GM21367 (cell line): Measurements from ENCODE around the gene TENM3.

Source experiments
- ATAC-seq: cut with Tn5 transposase; IDR thresholded peaks from one replicate; pipeline ENCODE4 v1.9.1; 2021; ENCODE audit not compliant: unreplicated experiment

The TENM3 gene

GRCh38 chr4:182705389-182705788 lies 462.2 kb downstream of the TENM3 start:
- no peak for ATAC-seq

DNA sequence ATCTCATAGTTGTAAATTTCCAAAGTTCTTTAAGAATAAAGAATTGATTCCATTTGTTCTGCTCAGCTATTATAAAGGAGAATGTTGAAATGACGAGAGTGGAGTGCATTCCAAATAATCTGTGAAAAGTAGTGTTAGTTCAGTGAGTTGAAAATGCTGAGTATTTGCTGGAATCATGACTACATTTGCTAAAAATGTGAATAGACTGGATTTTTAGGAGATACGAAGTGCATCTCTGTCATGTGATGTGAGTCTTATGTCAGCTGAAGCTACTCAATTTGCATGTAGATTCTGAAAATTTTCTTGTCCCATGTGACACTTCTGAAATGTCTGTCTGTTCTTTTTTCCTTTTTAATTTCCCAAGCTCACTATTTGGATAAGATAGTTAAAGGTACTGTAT lies 468.0 kb downstream of the TENM3 start:
- ATAC-seq = no peak

- no peak for ATAC-seq
Measured at GRCh38 chr4:182715548-182715947, 472.3 kb downstream of the TENM3 start.

DNA sequence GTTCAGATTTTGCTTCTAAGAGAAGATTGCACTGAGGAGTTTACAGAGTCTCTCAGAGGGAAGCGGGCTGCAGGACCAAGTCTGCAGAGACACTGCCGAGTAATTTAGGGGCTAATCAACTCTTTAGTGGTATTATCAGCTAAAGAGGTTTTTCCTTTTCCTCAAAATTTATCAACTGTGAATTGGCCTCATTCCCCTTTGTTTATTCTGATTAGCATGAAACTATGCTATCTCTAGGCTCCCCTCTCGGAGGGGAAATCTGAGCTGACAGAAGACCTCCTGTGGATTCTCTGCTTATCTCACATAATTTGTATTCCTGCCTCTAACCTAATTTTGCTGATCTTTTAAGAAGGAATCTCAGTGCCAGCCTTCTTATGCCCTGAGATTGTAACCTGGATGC lies 473.0 kb downstream of the TENM3 start:
- ATAC-seq = no peak

- no peak for ATAC-seq
Measured at GRCh38 chr4:182717788-182718583, 474.8 kb downstream of the TENM3 start.

GRCh38 chr4:182724414-182724813 lies 481.2 kb downstream of the TENM3 start:
- no peak for ATAC-seq

GRCh38 chr4:182729516-182729915 lies 486.3 kb downstream of the TENM3 start:
- ATAC-seq = no peak

GRCh38 chr4:182730791-182731190 lies 487.6 kb downstream of the TENM3 start:
- ATAC-seq = no peak

GRCh38 chr4:182736207-182736606 lies 493.0 kb downstream of the TENM3 start:
- no peak for ATAC-seq

GRCh38 chr4:182738283-182739047 lies 495.3 kb downstream of the TENM3 start:
- no peak for ATAC-seq

GRCh38 chr4:182740256-182740655 lies 497.1 kb downstream of the TENM3 start:
- no peak for ATAC-seq

DNA sequence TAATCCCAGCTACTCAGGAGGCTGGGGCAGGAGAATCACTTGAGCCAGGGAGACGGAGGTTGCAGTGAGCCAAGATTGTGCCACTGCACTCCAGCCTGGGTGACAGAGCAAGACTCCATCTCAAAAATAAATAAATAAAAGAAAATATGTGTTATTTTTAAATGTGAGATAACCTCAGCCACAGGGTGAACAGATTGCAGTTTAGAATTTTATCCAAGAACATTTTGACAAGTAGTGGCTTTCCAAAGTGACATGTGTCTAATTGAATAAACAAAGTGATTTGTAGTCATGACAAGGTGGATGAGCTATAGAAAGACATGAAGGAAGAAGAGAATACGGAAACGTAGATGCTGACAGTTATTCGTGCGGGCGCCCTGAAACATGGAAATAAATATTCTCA lies 497.9 kb downstream of the TENM3 start:
- no peak for ATAC-seq

DNA sequence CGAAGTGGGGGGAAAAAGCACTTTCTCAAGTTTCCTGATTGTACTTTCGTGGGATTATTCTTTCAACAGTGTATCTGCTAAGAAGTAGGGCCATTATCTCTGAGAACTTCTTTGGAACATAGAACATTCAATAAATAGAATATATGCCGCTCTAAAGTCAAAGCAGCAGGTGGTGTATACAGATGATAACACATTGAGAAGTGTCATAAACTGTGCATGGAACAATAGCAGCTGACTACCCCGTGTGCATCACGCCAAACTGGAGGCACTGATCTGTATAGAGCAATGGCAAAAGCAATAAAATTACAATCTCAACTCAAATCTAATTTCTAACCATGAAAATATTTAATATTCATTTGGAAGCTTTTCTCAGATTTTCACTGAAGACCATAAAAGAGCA lies 498.7 kb downstream of the TENM3 start:
- no peak for ATAC-seq

DNA sequence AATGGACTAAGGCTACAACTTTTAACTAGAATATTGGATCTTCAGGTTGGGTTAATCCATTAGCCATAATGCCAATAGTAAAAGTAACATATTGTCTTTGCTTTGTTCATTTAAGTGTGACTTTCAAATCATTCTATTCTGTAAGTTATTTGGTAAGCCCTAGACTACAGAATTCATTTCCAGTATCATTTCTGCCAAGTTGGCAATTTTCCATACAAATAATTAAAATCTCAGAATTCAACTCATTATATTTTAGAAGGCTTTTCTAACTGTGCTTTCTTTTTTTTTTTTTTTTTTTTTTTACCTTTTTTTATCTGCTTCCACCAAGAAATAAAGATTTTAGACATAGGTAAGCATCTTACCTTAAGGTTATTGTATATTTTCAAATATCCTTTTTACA lies 500.6 kb downstream of the TENM3 start:
- ATAC-seq = no peak

- ATAC-seq = no peak
Measured at GRCh38 chr4:182745237-182745636, 502.0 kb downstream of the TENM3 start.

DNA sequence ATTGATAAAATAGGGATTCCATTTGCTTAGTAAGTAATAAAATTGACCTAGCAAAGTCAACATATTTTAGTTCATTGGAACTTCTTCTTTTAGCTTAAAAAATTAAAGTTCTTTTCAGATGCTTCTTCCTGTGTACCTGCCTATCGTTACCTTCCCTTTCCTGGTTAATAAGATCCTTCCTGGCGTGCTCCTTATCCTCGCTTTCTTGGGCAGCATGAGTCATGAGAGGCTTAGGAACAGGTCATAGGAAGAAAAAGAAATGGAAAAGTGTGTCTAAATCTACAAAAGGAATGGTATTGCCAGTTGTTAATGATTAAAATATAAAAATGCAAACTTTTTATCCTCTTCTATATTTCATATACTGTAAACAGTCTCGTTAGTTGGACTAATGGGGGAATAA lies 503.7 kb downstream of the TENM3 start:
- no peak for ATAC-seq

DNA sequence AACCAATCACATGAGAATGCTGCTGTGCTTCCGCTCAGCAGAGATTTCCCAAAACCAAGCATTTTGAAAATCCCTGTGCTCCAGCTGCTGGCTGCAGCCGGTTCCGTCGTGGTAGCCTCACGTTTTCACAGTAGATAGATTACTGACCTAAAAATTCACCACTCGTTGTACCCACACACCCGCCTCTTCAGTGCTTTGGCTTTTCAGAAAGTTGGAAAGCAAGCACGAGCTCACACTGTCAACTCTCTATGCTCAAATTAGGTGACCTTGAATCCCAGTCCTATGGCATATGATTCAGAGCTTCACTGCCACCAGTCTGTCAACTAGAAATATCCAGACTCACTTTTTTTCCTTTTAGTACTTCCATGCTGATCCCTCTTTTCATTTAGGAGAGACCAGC lies 505.1 kb downstream of the TENM3 start:
- no peak for ATAC-seq

DNA sequence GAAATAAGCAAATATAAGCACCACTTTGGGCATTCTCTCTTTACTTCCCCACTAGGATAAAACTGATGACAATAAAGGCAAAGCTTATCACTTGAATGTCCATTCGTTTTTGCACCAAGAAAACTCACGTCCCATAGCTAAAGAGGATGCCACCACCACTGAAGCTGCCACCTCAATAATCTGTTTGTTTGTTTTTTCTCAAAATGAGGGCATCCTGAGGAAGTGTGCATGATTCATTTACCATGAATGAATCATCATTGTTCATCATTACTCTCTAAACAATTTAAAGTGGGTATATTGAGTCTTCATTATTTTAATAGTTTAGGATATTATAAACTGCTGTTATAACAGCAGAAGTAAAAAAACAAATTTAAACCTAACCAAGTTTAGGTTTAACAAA lies 505.7 kb downstream of the TENM3 start:
- ATAC-seq = no peak

DNA sequence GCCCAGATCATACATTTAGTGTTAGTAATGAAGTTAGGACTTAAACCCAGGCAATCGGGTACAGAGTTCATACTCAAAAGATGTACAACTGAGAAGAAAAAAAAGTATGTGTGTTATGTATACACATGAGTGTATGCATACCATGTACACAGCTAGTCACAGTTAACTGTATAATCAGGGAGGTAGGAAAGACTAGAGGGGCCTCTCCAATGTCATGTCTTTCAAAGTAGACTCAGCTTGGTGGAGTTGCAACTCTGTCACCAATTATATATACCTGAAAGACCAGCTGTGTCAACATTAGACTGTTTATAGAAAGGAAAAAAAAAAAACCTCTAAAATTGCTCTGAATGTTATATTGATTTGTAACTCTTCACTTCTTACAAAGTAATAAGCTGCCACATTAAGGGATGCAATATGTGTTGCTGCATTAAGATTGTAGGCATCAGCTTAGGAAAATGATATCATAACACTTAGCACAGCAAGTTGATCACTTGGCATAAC lies 506.5 kb downstream of the TENM3 start:
- ATAC-seq = no peak

DNA sequence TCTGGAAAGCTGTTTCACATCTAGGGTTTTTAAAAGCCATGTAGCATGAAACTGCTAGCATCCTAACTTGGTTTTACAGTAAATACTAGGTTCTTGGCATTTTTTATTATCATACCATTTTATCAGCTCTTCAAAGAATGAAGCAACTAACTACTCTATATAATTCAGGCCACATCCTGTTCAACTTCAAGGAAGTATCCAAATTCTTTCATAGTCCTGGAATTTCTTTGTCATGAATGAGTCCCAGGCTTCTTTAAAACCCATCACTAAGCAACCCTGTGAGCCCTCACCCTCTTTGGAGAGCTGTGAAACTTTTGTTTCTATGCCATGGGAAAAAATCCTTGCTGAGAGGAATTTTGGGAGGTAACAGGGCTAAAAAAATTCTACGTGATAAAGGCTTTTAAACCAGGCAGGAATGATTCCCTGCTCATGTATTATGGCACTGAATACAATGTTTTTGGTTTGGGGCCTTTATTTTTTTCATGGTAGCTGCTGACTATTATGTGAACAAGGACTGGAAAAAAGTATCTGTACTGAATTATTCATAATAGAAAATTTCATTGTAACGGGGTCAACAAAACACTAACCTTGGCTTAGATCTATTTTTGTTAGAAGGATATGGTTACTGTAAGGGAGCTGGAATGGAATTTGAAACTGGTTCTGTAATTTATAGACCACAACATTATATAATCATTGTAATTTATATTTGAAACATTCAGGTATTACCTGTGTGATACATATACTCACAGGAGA lies 509.1 kb downstream of the TENM3 start:
- no peak for ATAC-seq

DNA sequence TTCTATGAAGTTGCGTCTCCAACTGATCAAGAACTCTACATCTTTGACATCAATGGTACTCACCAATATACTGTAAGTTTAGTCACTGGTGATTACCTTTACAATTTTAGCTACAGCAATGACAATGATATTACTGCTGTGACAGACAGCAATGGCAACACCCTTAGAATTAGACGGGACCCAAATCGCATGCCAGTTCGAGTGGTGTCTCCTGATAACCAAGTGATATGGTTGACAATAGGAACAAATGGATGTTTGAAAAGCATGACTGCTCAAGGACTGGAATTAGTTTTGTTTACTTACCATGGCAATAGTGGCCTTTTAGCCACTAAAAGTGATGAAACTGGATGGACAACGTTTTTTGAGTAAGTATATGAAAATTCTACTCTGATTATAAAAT lies 511.7 kb downstream of the TENM3 start:
- no peak for ATAC-seq
